HG03280 (cell line): ENCODE measurements around the gene CYBC1.
A peak's percentile ranks its signal among the peaks of the same experiment; 100 is the strongest.

Experiments used
- ATAC-seq: cut with Tn5 transposase; IDR thresholded peaks from one replicate; pipeline ENCODE4 v1.9.1; 2021; ENCODE audit warnings: mild to moderate bottlenecking, moderate library complexity; ENCODE audit not compliant: unreplicated experiment

Gene CYBC1

GRCh38 chr17:82450357-82451106, at the start of gene CYBC1:
CYBC1 (minus strand) TSS chr17:82450752; CDS start chr17:82449254, 1,498 bp downstream.
- peak; percentile 69 for ATAC-seq

DNA sequence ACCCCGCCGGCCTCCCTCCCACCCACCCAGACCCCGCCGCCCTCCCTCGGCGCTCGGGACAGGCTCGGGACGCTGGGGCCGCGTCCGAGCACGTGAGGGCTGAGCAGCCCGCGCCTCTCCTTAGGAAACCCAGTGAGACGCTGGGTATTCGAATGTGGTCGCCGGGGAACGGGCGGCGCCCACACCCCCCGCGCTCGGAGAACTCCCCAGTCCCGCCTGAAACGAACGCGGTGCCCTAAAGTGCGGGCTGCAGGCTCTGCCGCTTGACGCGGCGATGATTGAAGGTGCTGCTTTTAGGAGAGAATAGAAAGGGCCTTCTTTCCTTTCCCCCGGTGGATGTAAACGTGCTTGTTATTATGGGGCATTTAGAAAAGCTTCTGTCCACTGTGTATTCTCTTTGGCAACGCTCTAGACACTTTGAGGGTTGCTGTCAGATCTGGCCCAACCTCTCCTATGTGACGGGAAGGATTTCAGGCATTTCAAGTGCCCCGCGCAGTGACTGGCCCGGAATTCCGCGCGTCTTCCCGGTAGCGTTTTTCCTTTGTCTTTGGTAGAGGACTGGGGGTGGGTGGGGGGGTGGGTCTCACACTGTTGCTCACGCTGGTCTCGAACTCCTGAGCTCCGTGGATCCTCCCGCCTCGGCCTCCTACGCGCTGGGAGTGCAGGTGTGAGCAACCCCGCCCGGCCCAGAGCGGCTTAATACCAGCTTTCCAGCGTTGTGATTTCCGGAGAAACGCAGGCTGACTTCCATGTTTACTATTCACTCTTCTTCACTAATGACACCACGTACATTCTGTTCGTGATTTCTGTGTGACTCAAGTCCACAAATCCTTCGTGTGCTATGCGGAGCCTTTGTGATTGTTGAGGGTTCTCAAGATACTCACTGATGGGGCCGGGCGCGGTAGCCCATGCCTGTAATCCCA, 47.2 kb upstream of the CYBC1 start:
- peak; percentile 12 for ATAC-seq

- peak; percentile 59 for ATAC-seq
Measured at GRCh38 chr17:82496529-82497434, 46.2 kb upstream of the CYBC1 start.

DNA sequence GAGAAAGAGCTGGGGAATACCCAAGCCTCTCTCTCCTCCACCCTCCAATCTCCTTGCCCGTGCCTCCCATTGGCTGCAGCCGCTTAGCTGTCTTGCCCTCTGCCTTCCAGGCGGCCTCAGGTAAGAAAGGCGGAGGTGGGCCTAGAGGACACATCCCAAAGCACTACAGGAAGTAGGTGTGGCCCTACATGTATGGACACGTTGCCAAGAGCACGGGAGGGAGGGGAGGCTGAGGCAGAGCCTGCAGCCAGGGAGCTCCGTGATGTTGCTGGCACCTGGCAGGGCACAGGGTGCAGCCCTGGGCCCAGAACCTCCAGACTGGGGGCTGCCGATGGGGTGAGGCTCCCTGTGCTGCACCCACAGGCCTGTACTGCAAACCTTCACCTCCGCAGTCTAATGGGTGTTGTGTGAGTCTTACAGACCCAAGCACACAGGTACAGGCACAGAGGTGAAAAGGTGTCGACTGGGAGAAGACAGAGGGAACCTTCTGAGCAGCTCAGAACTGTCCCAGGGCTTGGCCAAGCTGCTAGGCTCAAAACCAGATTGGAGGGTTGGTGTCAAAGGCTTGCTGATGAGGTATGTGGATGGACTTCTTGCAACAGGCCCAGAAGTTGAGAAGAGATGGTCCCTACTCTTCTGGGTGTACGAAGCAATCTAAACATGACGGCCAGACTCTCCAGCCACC, 45.4 kb upstream of the CYBC1 start:
- ATAC-seq = no peak

DNA sequence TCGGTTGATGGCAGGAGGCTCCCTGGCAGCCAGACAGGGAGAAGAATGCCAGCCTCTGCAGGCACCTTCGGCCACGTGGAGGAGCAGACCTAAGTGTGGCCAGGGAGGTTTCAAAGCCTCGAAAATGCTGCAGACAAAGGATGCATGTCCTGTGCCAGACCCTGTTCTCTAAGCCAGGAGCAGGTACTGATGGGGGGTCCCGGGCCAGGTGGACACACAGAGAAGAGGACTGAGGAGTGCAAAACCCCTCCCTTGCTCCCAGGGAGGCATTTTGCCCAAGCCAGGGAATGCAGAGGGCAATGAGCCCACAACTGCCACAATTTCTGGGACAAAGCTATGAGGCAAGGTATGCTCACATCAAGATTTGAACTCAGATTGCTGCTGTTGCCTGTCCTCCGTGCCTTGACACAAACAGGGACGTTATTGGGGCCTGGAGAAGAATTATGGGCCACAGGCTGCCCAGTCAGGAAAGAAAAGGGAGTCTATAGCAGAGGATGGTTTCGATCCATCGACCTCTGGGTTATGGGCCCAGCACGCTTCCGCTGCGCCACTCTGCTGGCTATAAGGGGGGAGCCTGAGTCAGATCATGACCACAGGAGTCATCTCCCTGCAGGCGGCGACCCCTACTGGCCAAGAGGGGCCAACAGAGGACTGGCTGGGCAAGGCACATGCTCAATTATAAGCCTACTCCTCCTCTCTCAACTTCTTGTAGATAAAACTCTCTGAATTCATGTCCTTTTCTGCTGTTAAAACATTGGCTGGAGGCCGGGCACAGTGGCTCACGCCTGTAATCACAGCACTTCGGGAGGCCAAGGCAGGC, 43.9 kb upstream of the CYBC1 start:
- peak; percentile 52 for ATAC-seq

DNA sequence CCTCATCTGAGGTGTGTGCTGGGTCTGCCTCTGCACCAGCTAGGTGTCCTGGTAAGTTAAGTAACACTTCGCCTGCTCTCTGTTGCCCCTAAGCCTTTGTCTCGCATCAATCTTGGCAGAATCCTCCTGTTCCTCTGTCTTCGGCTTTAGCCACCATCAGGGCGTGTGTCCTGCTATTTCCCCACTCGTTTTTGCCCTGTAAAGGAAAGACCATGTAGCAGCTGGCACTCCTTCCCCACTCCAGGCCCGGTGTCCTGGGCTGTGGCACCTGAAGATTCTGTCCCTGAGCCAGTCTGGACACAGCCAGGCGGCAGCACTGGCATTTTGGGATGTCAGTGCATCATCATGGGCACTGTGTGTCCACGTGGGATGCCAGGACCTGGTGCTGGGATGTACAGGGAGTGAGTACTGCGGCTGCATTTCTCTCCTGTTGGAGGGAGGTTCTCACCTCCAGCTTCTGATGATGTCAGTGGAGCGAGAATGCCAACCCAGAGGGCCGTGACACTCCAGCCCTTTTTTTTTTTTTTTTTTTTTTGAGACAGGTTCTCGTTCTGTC, 42.8 kb upstream of the CYBC1 start:
- no peak for ATAC-seq

GRCh38 chr17:82492643-82493225, 42.2 kb upstream of the CYBC1 start:
- no peak for ATAC-seq

DNA sequence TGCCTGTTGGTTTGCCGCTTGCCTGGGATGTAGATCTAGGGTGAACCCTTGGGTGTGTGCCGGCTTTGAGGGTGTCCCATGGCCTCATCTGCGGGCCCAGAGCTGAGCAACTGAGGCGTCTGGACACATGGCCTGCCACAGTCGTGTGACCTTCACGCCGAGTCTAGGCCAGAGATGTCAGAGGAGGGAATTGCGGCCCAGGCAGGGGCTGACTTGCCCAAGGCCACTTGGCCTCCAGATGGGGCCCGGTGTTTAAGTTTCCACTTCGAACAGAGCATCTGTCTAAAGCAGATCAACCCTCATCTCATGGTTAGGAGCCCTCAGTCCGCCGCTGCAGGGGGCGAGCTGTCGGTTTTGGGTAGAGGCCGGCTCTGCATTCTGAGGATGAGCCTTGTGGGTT, 41.0 kb upstream of the CYBC1 start:
- ATAC-seq = no peak

DNA sequence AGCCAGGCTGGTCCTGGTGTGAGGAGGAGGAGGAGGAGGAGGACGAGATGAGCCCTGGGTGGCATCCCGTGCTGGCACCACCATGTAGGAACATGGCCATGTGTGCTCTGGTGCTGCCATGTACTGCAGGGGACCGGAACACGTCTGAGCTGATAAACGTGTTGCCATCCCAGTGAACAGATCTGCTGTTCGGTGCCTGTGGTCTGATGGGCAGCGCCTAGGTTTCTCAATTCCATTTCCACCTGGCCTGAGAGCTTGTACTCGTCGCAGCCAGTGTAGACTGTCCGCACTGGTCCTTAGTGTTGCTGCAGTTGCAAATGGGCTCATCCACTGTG, 40.6 kb upstream of the CYBC1 start:
- ATAC-seq = no peak

DNA sequence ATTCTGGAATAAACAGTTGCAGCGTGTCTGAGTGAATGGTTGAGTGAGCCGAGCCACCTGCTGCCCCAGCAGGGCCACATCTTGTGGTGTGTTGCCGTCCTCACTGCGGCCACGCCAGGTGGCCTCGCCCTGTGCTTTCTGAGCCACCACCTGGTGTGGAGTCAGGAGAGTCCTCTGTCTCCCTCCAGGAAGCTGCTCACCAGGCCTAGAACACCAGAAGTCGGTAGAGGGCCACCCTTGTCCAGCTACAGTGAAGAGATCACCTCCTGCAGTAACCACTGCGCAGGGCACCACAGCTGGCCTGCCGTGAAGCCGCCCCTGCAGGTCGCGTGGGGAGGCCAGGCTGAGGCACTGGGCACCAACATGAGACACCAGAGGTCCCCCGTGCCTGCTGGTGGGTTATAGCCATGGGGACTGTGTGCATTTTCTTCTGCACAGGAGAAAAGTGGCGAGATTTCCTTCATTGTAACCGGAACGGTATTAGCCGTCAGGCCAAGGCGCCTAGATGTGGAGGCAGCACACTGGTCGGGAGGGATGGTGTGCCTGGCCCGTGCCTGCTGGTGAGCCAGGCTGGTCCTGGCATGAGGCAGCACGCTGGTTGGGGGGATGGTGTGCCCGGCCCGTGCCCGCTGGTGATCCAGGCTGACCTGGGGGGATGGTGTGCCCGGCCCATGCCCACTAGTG, 40.1 kb upstream of the CYBC1 start:
- ATAC-seq = no peak

GRCh38 chr17:82489851-82490511, 39.4 kb upstream of the CYBC1 start:
- ATAC-seq = no peak

DNA sequence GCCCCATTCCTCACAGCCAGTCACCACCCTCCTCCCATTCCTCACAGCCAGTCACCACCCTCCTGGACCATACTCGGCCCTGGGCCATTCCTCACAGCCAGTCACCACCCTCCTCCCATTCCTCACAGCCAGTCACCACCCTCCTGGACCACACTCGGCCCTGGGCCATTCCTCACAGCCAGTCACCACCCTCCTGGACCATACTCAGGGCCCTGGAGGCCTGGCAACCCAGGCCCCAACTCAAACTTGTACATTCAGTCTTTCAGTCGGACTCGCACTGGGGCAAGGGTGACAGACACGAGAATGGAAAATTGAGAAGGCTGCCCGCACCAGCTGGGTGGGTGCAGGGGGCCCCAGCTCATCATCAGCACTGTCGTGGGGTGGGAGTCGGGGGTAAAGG, 38.6 kb upstream of the CYBC1 start:
- no peak for ATAC-seq

- no peak for ATAC-seq
Measured at GRCh38 chr17:82487910-82488309, 37.4 kb upstream of the CYBC1 start.

DNA sequence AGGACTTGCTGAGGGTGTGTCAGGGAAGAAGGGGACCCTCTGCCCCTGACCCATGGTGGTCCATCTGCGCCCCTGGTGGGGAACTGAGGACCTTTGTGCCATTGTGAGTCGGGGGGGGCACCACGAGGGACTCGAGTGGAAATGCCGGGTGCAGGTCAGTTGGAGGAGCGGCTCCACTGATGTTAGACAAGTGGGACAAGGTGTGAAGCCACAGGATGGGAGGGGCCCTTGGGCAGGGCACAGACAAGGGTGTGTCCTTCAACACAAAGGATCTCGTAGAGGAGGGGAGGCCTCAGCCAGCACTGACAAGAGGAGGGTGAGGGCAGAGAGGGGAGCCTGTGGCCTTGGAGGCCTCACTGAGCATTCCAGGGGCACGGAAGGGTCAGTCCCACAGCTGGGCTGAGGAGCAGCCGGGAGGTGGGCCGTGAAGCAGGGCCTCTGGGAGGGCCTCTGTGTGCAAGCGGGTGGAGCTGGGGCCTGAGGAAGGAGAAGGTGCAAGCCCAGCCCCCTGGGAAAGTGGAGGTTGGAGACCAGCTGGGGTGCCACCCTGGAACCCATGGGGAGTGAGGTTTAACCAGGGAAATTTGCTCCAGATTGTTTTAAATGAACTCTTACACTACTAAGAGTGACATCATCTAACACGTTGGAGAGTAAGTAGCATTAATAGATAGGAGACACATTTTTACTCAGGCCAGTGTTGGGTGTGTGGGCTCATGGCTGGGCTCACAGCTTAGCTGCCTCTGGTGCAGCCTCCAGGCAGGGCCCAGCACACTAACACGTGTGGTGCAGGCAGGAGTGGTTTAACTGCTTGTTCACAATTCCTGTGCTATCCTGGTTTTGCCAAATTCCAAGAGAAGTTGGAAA, 35.9 kb upstream of the CYBC1 start:
- no peak for ATAC-seq

- no peak for ATAC-seq
Measured at GRCh38 chr17:82483836-82484235, 33.3 kb upstream of the CYBC1 start.

DNA sequence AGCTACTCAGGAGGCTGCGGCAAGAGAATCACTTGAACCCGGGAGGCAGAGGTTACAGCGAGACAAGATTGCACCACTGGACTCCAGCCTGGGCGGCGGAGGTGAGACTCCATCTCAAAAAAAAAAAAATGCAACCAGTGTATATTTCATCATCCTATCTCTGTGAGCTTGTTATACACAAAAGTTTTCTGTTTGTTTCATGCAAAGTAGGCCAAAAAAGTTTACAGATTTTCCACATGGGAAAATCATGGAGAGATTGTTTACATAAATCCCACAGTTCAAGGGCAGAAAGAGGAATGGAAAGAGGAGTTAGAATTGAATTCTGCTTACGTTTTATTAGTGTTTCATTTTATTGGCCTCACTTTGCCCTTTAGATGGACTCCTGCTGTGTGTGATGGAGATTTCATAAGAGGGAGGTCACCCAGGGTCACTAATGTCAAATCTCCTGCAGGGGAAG, 32.7 kb upstream of the CYBC1 start:
- ATAC-seq = no peak

GRCh38 chr17:82480318-82480717, 29.8 kb upstream of the CYBC1 start:
- no peak for ATAC-seq
